ENCODE measurements around the gene RBFOX1. TPM values are rescaled to one million over a fixed set of nuclear protein-coding genes. Genes with fewer than 3 reads are reported as not detected.

Gene RBFOX1
- total RNA-seq, 2 experiments from 2014 or later = not detected

GRCh38 chr16:7438601-7439000 is 106.0 kb downstream of the RBFOX1 start:
- H3K9me3 Mint-ChIP-seq = peaks cover 13% of the 10 kb centered on the region
- POLR2A ChIA-PET = no interaction called here
- H3K27me3 Mint-ChIP-seq = no peaks in the 10 kb centered on the region
- no peaks in the 10 kb centered on the region for H3K4me1 Mint-ChIP-seq (ENCODE audit: low read depth)
- H3K36me3 Mint-ChIP-seq = no peaks in the 10 kb centered on the region
- H3K27ac Mint-ChIP-seq = no peak overlapping the region
- intact Hi-C loops (cut with micrococcal nuclease) = no loop called here
- H3K4me3 Mint-ChIP-seq = no peak overlapping the region
- DNase-seq = no peak
- CTCF ChIA-PET = no interaction called here

- H3K36me3 Mint-ChIP-seq = no peaks in the 10 kb centered on the region
- peaks cover 15% of the 10 kb centered on the region for H3K9me3 Mint-ChIP-seq
- no peak overlapping the region for H3K4me3 Mint-ChIP-seq
- no peak for DNase-seq
- ChIA-PET POLR2A (no interaction called here), CTCF (no interaction called here)
- intact Hi-C loops (cut with micrococcal nuclease) = no loop called here
- H3K4me1 Mint-ChIP-seq (ENCODE audit: low read depth) = no peaks in the 10 kb centered on the region
- H3K27ac Mint-ChIP-seq = no peak overlapping the region
- no peaks in the 10 kb centered on the region for H3K27me3 Mint-ChIP-seq
These were observed 106.9 kb downstream of the RBFOX1 start for GRCh38 chr16:7439518-7439917.

GRCh38 chr16:7440886-7441400 is 108.3 kb downstream of the RBFOX1 start:
- H3K36me3 Mint-ChIP-seq = no peaks in the 10 kb centered on the region
- POLR2A ChIA-PET = no interaction called here
- intact Hi-C loops (cut with micrococcal nuclease) = no loop called here
- H3K4me1 Mint-ChIP-seq (ENCODE audit: low read depth) = no peaks in the 10 kb centered on the region
- H3K27ac Mint-ChIP-seq = no peak overlapping the region
- no peak overlapping the region for H3K4me3 Mint-ChIP-seq
- CTCF ChIA-PET = no interaction called here
- peaks cover 19% of the 10 kb centered on the region for H3K9me3 Mint-ChIP-seq
- DNase-seq = no peak
- no peaks in the 10 kb centered on the region for H3K27me3 Mint-ChIP-seq

- POLR2A ChIA-PET = no interaction called here
- no peak for DNase-seq
- Mint-ChIP-seq H3K9me3 (peaks cover 23% of the 10 kb centered on the region), H3K4me3 (no peak overlapping the region), H3K27me3 (no peaks in the 10 kb centered on the region), H3K27ac (no peak overlapping the region), H3K4me1 (ENCODE audit: low read depth) (no peaks in the 10 kb centered on the region), H3K36me3 (no peaks in the 10 kb centered on the region)
- intact Hi-C loops (cut with micrococcal nuclease) = no loop called here
- CTCF ChIA-PET = no interaction called here
These were observed 109.4 kb downstream of the RBFOX1 start for GRCh38 chr16:7442050-7442449.

GRCh38 chr16:7443142-7443541 is 110.5 kb downstream of the RBFOX1 start:
- intact Hi-C loops (cut with micrococcal nuclease) = no loop called here
- Mint-ChIP-seq H3K27ac (no peak overlapping the region), H3K4me1 (ENCODE audit: low read depth) (no peaks in the 10 kb centered on the region), H3K9me3 (peaks cover 26% of the 10 kb centered on the region), H3K36me3 (no peaks in the 10 kb centered on the region), H3K27me3 (no peaks in the 10 kb centered on the region), H3K4me3 (no peak overlapping the region)
- POLR2A ChIA-PET = no interaction called here
- DNase-seq = no peak
- CTCF ChIA-PET = no interaction called here

- no peaks in the 10 kb centered on the region for H3K4me1 Mint-ChIP-seq (ENCODE audit: low read depth)
- no peaks in the 10 kb centered on the region for H3K27me3 Mint-ChIP-seq
- no peak for DNase-seq
- no peak overlapping the region for H3K4me3 Mint-ChIP-seq
- CTCF ChIA-PET = no interaction called here
- POLR2A ChIA-PET = no interaction called here
- no peak overlapping the region for H3K27ac Mint-ChIP-seq
- no peaks in the 10 kb centered on the region for H3K36me3 Mint-ChIP-seq
- peaks cover 27% of the 10 kb centered on the region for H3K9me3 Mint-ChIP-seq
- intact Hi-C loops (cut with micrococcal nuclease) = no loop called here
These were observed 111.2 kb downstream of the RBFOX1 start for GRCh38 chr16:7443648-7444365.

GRCh38 chr16:7449306-7449705 is 116.7 kb downstream of the RBFOX1 start:
- intact Hi-C loops (cut with micrococcal nuclease) = no loop called here
- Mint-ChIP-seq H3K27ac (no peak overlapping the region), H3K36me3 (no peaks in the 10 kb centered on the region), H3K27me3 (no peaks in the 10 kb centered on the region), H3K4me1 (ENCODE audit: low read depth) (no peaks in the 10 kb centered on the region), H3K9me3 (peaks cover 39% of the 10 kb centered on the region), H3K4me3 (no peak overlapping the region)
- ChIA-PET POLR2A (no interaction called here), CTCF (no interaction called here)
- no peak for DNase-seq

- Mint-ChIP-seq H3K27ac (no peak overlapping the region), H3K36me3 (no peaks in the 10 kb centered on the region), H3K9me3 (peaks cover 41% of the 10 kb centered on the region), H3K4me3 (no peak overlapping the region), H3K4me1 (ENCODE audit: low read depth) (no peaks in the 10 kb centered on the region), H3K27me3 (no peaks in the 10 kb centered on the region)
- intact Hi-C loops (cut with micrococcal nuclease) = no loop called here
- POLR2A ChIA-PET = no interaction called here
- no peak for DNase-seq
- CTCF ChIA-PET = no interaction called here
These were observed 117.2 kb downstream of the RBFOX1 start for GRCh38 chr16:7449808-7450207.

- no peak for DNase-seq
- H3K36me3 Mint-ChIP-seq = no peaks in the 10 kb centered on the region
- POLR2A ChIA-PET = no interaction called here
- no peaks in the 10 kb centered on the region for H3K4me1 Mint-ChIP-seq (ENCODE audit: low read depth)
- CTCF ChIA-PET = no interaction called here
- intact Hi-C loops (cut with micrococcal nuclease) = no loop called here
- no peaks in the 10 kb centered on the region for H3K27me3 Mint-ChIP-seq
- H3K27ac Mint-ChIP-seq = no peak overlapping the region
- H3K4me3 Mint-ChIP-seq = no peak overlapping the region
- H3K9me3 Mint-ChIP-seq = peaks cover 36% of the 10 kb centered on the region
These were observed 117.8 kb downstream of the RBFOX1 start for GRCh38 chr16:7450440-7450839.

GRCh38 chr16:7452090-7452489 is 119.4 kb downstream of the RBFOX1 start:
- Mint-ChIP-seq H3K4me3 (no peak overlapping the region), H3K4me1 (ENCODE audit: low read depth) (no peaks in the 10 kb centered on the region), H3K36me3 (no peaks in the 10 kb centered on the region), H3K27ac (no peak overlapping the region), H3K27me3 (no peaks in the 10 kb centered on the region), H3K9me3 (peaks cover 34% of the 10 kb centered on the region)
- DNase-seq = no peak
- intact Hi-C loops (cut with micrococcal nuclease) = no loop called here
- CTCF ChIA-PET = no interaction called here
- POLR2A ChIA-PET = no interaction called here

GRCh38 chr16:7456211-7456610 is 123.6 kb downstream of the RBFOX1 start:
- Mint-ChIP-seq H3K4me3 (no peak overlapping the region), H3K4me1 (ENCODE audit: low read depth) (no peaks in the 10 kb centered on the region), H3K9me3 (peaks cover 38% of the 10 kb centered on the region), H3K36me3 (no peaks in the 10 kb centered on the region), H3K27me3 (no peaks in the 10 kb centered on the region), H3K27ac (no peak overlapping the region)
- ChIA-PET CTCF (no interaction called here), POLR2A (no interaction called here)
- intact Hi-C loops (cut with micrococcal nuclease) = no loop called here
- no peak for DNase-seq

- Mint-ChIP-seq H3K9me3 (peaks cover 27% of the 10 kb centered on the region), H3K36me3 (no peaks in the 10 kb centered on the region), H3K4me1 (ENCODE audit: low read depth) (no peaks in the 10 kb centered on the region), H3K27me3 (no peaks in the 10 kb centered on the region), H3K27ac (no peak overlapping the region), H3K4me3 (no peak overlapping the region)
- ChIA-PET POLR2A (no interaction called here), CTCF (no interaction called here)
- intact Hi-C loops (cut with micrococcal nuclease) = no loop called here
- DNase-seq = no peak
These were observed 125.5 kb downstream of the RBFOX1 start for GRCh38 chr16:7458144-7458543.

GRCh38 chr16:7470344-7470743 is 137.7 kb downstream of the RBFOX1 start:
- DNase-seq = no peak
- H3K9me3 Mint-ChIP-seq = peaks cover 33% of the 10 kb centered on the region
- no peak overlapping the region for H3K27ac Mint-ChIP-seq
- intact Hi-C loops (cut with micrococcal nuclease) = no loop called here
- no peaks in the 10 kb centered on the region for H3K4me1 Mint-ChIP-seq (ENCODE audit: low read depth)
- no peaks in the 10 kb centered on the region for H3K27me3 Mint-ChIP-seq
- ChIA-PET CTCF (no interaction called here), POLR2A (no interaction called here)
- H3K36me3 Mint-ChIP-seq = no peaks in the 10 kb centered on the region
- H3K4me3 Mint-ChIP-seq = no peak overlapping the region

Measured in activated CD4-positive, alpha-beta memory T cell treated with anti-CD3 and anti-CD28 coated beads for 36 hours (primary cell).